GM19372 (cell line): ENCODE data around the gene XYLB.

Source experiments
- ATAC-seq: cut with Tn5 transposase; IDR thresholded peaks from one replicate; pipeline ENCODE4 v1.9.1; 2021; ENCODE audit warnings: mild to moderate bottlenecking, low read depth, moderate library complexity; ENCODE audit not compliant: unreplicated experiment

XYLB gene

GRCh38 chr3:38361496-38361895 lies 14.9 kb downstream of the XYLB start:
- ATAC-seq = no peak

GRCh38 chr3:38362825-38363224 lies 16.2 kb downstream of the XYLB start:
- ATAC-seq = no peak

GRCh38 chr3:38364721-38365400 lies 18.3 kb downstream of the XYLB start:
- no peak for ATAC-seq

GRCh38 chr3:38365469-38366062 lies 19.0 kb downstream of the XYLB start:
- no peak for ATAC-seq

- no peak for ATAC-seq
These were observed 19.5 kb downstream of the XYLB start for GRCh38 chr3:38366082-38366481.

- no peak for ATAC-seq
These were observed 21.2 kb downstream of the XYLB start for GRCh38 chr3:38367779-38368178.

GRCh38 chr3:38368238-38368637 lies 21.7 kb downstream of the XYLB start:
- ATAC-seq = no peak

GRCh38 chr3:38369186-38369585 lies 22.6 kb downstream of the XYLB start:
- no peak for ATAC-seq

GRCh38 chr3:38370149-38370548 lies 23.6 kb downstream of the XYLB start:
- no peak for ATAC-seq

- ATAC-seq = no peak
These were observed 24.3 kb downstream of the XYLB start for GRCh38 chr3:38370861-38371260.

- no peak for ATAC-seq
These were observed 25.1 kb downstream of the XYLB start for GRCh38 chr3:38371541-38372213.

- ATAC-seq = no peak
These were observed 25.6 kb downstream of the XYLB start for GRCh38 chr3:38372214-38372601.

GRCh38 chr3:38374221-38374620 lies 27.6 kb downstream of the XYLB start:
- no peak for ATAC-seq

GRCh38 chr3:38375072-38375471 lies 28.5 kb downstream of the XYLB start:
- ATAC-seq = no peak

- ATAC-seq = no peak
These were observed 29.0 kb downstream of the XYLB start for GRCh38 chr3:38375488-38376097.

- no peak for ATAC-seq
These were observed 29.7 kb downstream of the XYLB start for GRCh38 chr3:38376098-38376816.

- no peak for ATAC-seq
These were observed 32.7 kb downstream of the XYLB start for GRCh38 chr3:38379201-38379770.

GRCh38 chr3:38382506-38383080 lies 36.0 kb downstream of the XYLB start:
- no peak for ATAC-seq

GRCh38 chr3:38383156-38383875 lies 36.7 kb downstream of the XYLB start:
- ATAC-seq = no peak
